ENCODE results near the gene METRNL.

DNA sequence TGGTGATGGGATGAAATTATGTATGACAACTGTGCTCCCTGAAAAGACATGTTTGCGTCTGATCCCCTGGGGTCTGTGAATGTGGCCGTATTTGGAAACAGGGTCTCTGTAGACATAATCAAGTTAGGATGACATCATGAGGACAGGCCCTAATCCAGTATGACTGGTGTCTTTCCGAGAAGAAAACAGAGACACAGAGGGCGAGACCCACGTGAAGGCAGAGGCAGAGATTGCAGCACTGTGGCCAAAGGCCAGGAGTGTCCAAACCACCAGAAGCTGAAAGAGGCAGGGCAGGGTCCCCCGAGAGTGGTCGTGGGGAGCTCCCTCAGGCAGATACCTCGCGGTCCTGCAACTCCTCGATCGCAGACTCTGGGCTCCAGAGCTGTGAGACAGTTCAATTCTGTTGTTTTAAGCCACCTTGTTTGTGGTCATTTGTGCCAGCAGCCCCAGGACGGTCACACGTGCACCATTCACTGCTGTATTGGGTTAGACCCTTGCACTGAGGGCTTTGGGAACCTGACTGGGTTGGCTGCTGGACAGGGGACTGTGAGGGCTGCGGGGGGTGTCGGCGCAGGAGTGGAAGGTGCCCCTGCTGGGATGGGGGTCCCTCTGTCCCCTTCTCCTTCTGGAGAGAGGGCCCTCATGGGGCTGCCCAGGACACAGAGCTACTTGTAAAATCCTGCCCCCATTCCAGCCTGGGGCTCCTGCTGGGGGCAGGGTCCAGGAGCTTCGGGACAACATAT lies 27.7 kb downstream of the METRNL start:
- TF ChIP-seq CTCF (IDR thresholded peaks at IDR 0.05; ENCODE audit: low read depth, low read length, missing input control) (no peak), YY1 (IDR thresholded peaks at IDR 0.05) (no peak), RAD21 (IDR thresholded peaks at IDR 0.05) (no peak), TAF1 (conservative IDR thresholded peaks at IDR 0.05) (no peak), SP1 (IDR thresholded peaks at IDR 0.05) (no peak), EGR1 (IDR thresholded peaks at IDR 0.05; ENCODE audit: low read depth in 2 of 2) (no peak), MAX (IDR thresholded peaks at IDR 0.05) (no peak)
- TF ChIP-seq, protein P1, sequence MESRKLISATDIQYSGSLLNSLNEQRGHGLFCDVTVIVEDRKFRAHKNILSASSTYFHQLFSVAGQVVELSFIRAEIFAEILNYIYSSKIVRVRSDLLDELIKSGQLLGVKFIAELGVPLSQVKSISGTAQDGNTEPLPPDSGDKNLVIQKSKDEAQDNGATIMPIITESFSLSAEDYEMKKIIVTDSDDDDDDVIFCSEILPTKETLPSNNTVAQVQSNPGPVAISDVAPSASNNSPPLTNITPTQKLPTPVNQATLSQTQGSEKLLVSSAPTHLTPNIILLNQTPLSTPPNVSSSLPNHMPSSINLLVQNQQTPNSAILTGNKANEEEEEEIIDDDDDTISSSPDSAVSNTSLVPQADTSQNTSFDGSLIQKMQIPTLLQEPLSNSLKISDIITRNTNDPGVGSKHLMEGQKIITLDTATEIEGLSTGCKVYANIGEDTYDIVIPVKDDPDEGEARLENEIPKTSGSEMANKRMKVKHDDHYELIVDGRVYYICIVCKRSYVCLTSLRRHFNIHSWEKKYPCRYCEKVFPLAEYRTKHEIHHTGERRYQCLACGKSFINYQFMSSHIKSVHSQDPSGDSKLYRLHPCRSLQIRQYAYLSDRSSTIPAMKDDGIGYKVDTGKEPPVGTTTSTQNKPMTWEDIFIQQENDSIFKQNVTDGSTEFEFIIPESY (IDR thresholded peaks at IDR 0.05), result no peak
